Prostate gland (tissue), 2 donors: ENCODE results near the gene CSPG4.

Source experiments
- CTCF ChIP-seq, 4 experiments: fragments of 200-600 bp in 2 of 4; fragments of 450-650 bp in 2 of 4; sonication (generic) in 2 of 4; IDR thresholded peaks; 1 replicate in 3 of 4; 2 replicates in 1 of 4; pipeline ENCODE4 v1.5.1; 2016 to 2019; ENCODE audit warnings: antibody characterized with exemption in 4 of 4, mild to moderate bottlenecking in 2 of 4, moderate library complexity in 2 of 4
- POLR2A ChIP-seq: fragments of 450-650 bp; IDR thresholded peaks from one replicate; pipeline ENCODE4 v1.6.1; 2016; ENCODE audit warnings: antibody characterized with exemption, mild to moderate bottlenecking
- POLR2AphosphoS5 ChIP-seq: sonication (generic); formaldehyde crosslinking; IDR thresholded peaks from one replicate; pipeline ENCODE4 v1.6.1; 2017; ENCODE audit warnings: antibody characterized with exemption

- TF ChIP-seq CTCF (IDR thresholded peaks at IDR 0.05): no peak
- TF ChIP-seq POLR2A: no peak
- TF ChIP-seq POLR2AphosphoS5: no peak
Observed at GRCh38 chr15:75721923-75722870, 9.5 kb upstream of the CSPG4 start.
